Brain microvascular endothelial cell (primary cell): ENCODE results near the gene ASCL1.

Experiments
- DNase-seq: peaks from one replicate; pipeline ENCODE4 v3.0.0-alpha.2; 2020
- H3K27ac ChIP-seq: fragments of 250-450 bp; sonication (Bioruptor Pico); 2 replicates; pipeline ENCODE4 v1.5.1; 2020; ENCODE audit warnings: mild to moderate bottlenecking, moderate library complexity
- H3K27me3 ChIP-seq: fragments of 250-450 bp; sonication (Bioruptor Pico); replicated peaks from 2 replicates; pipeline ENCODE4 v1.5.1; 2020; ENCODE audit warnings: mild to moderate bottlenecking
- H3K36me3 ChIP-seq: fragments of 250-450 bp; sonication (Bioruptor Pico); replicated peaks from 2 replicates; pipeline ENCODE4 v1.5.1; 2020; ENCODE audit warnings: mild to moderate bottlenecking
- H3K4me3 ChIP-seq: 2 replicates; pipeline ENCODE4 v1.5.1; 2011; ENCODE audit warnings: low read depth, mild to moderate bottlenecking, control low read depth, low read length, moderate library complexity
- CTCF ChIP-seq: IDR thresholded peaks from 2 replicates; pipeline ENCODE4 v1.5.1; 2011; ENCODE audit warnings: low read depth, mild to moderate bottlenecking, moderate library complexity, low read length, control low read depth, inconsistent platforms; ENCODE audit errors: missing control alignments
- in situ Hi-C: cut with HindIII; loops from 2 replicates; pipeline ENCODE4 v1.10.0; 2017; ENCODE audit warnings: low sequenced_read_pairs, low pct_ligation_motif_present

The ASCL1 gene

GRCh38 chr12:102957339-102958050 is at the start of gene ASCL1:
Gene ASCL1 (plus strand): TSS chr12:102957674. CDS start chr12:102958245, 571 bp downstream.
- Histone ChIP-seq H3K27ac (no peak within 1 kb of the TSS), H3K27me3 (peaks cover 62% of the 10 kb centered on the region), H3K4me3 (peak within 1 kb of the TSS; percentile 42), H3K36me3 (no peaks in the 10 kb centered on the region)
- no peak for DNase-seq
- in situ Hi-C loops = loop anchor here (25.0 kb wide), 1 partner anchor 580 kb away; no protein-coding TSS in a partner anchor
- no peak for TF ChIP-seq CTCF

- in situ Hi-C loops = no loop called here
- Histone ChIP-seq H3K36me3 (no peaks in the 10 kb centered on the region), H3K27me3 (no peaks in the 10 kb centered on the region), H3K27ac (no peak overlapping the region), H3K4me3 (no peak overlapping the region)
- DNase-seq = no peak
- TF ChIP-seq CTCF = no peak
Measured at GRCh38 chr12:102907918-102908317, 49.6 kb upstream of the ASCL1 start.

- DNase-seq = no peak
- no peak for TF ChIP-seq CTCF
- Histone ChIP-seq H3K4me3 (no peak overlapping the region), H3K27me3 (no peaks in the 10 kb centered on the region), H3K27ac (no peak overlapping the region), H3K36me3 (no peaks in the 10 kb centered on the region)
- in situ Hi-C loops = no loop called here
Measured at GRCh38 chr12:102910137-102910536, 47.3 kb upstream of the ASCL1 start.

- no peak for DNase-seq
- H3K4me3 ChIP-seq = no peak overlapping the region
- H3K27ac ChIP-seq = no peak overlapping the region
- H3K27me3 ChIP-seq = no peaks in the 10 kb centered on the region
- in situ Hi-C loops = no loop called here
- TF ChIP-seq CTCF = no peak
- H3K36me3 ChIP-seq = no peaks in the 10 kb centered on the region
Measured at GRCh38 chr12:102910792-102911191, 46.7 kb upstream of the ASCL1 start.

GRCh38 chr12:102911320-102911719 is 46.2 kb upstream of the ASCL1 start:
- H3K36me3 ChIP-seq = no peaks in the 10 kb centered on the region
- no peak for DNase-seq
- H3K4me3 ChIP-seq = no peak overlapping the region
- no peaks in the 10 kb centered on the region for H3K27me3 ChIP-seq
- in situ Hi-C loops = no loop called here
- H3K27ac ChIP-seq = no peak overlapping the region
- no peak for TF ChIP-seq CTCF

GRCh38 chr12:102912258-102912657 is 45.2 kb upstream of the ASCL1 start:
- H3K4me3 ChIP-seq = no peak overlapping the region
- H3K27ac ChIP-seq = no peak overlapping the region
- no peak for TF ChIP-seq CTCF
- DNase-seq = no peak
- no peaks in the 10 kb centered on the region for H3K36me3 ChIP-seq
- H3K27me3 ChIP-seq = no peaks in the 10 kb centered on the region
- in situ Hi-C loops = no loop called here
